GM12873 (cell line): ENCODE data around the gene PRTFDC1.

ENCODE experiments used
- CTCF ChIP-seq: IDR thresholded peaks from 2 replicates; pipeline ENCODE4 v1.5.1; 2012; ENCODE audit warnings: low read depth, mild to moderate bottlenecking, moderate library complexity, low read length, control low read depth; ENCODE audit not compliant: insufficient read depth; ENCODE audit errors: missing control alignments

PRTFDC1 gene

GRCh38 chr10:24866604-24867583 is 85.5 kb downstream of the PRTFDC1 start:
- TF ChIP-seq CTCF = no peak

- no peak for TF ChIP-seq CTCF
These were observed 86.6 kb downstream of the PRTFDC1 start for GRCh38 chr10:24865783-24866182.

GRCh38 chr10:24862589-24862988 is 89.8 kb downstream of the PRTFDC1 start:
- TF ChIP-seq CTCF = no peak

GRCh38 chr10:24858288-24859270 is 93.8 kb downstream of the PRTFDC1 start:
- TF ChIP-seq CTCF = no peak

- no peak for TF ChIP-seq CTCF
These were observed 95.2 kb downstream of the PRTFDC1 start for GRCh38 chr10:24857031-24857725.

- no peak for TF ChIP-seq CTCF
These were observed 98.2 kb downstream of the PRTFDC1 start for GRCh38 chr10:24854256-24854655.

GRCh38 chr10:24853661-24854060 is 98.7 kb downstream of the PRTFDC1 start:
- TF ChIP-seq CTCF = no peak
